HCT116 (cell line): ENCODE results near the gene TDRD9.

Experiments used
- ATF3 ChIP-seq: IDR thresholded peaks from 2 replicates; pipeline ENCODE4 v1.6.1; 2012
- CTCF ChIP-seq, 3 experiments: fragments of 200-600 bp in 1 of 3; sonication (generic) in 1 of 3; IDR thresholded peaks in 2 of 3; conservative IDR thresholded peaks in 1 of 3; 2 replicates each; pipeline ENCODE4 v1.5.1; 2012 to 2017; ENCODE audit warnings: low read depth in 2 of 3, low read length in 2 of 3, antibody characterized with exemption in 1 of 3, borderline replicate concordance in 1 of 3, control low read depth in 1 of 3, mild to moderate bottlenecking in 1 of 3, mixed read lengths in 1 of 3, mixed run types in 1 of 3, moderate library complexity in 1 of 3; ENCODE audit not compliant: insufficient read depth in 1 of 3
- EGR1 ChIP-seq: IDR thresholded peaks from 2 replicates; pipeline ENCODE4 v1.6.1; 2012; ENCODE audit warnings: low read depth
- JUND ChIP-seq: IDR thresholded peaks from 2 replicates; pipeline ENCODE4 v1.6.1; 2012
- MAX ChIP-seq: IDR thresholded peaks from 2 replicates; pipeline ENCODE4 v1.6.1; 2012
- POLR2A ChIP-seq: IDR thresholded peaks from 2 replicates; pipeline ENCODE4 v1.7.0; 2011; ENCODE audit warnings: borderline replicate concordance; ENCODE audit not compliant: insufficient read depth, insufficient read length; ENCODE audit errors: extremely low read depth
- POLR2AphosphoS5 ChIP-seq: IDR thresholded peaks from 2 replicates; pipeline ENCODE4 v1.6.1; 2011; ENCODE audit warnings: mild to moderate bottlenecking, low read depth, low read length, moderate library complexity
- RAD21 ChIP-seq: IDR thresholded peaks from 2 replicates; pipeline ENCODE4 v1.6.1; 2012; ENCODE audit warnings: low read depth, mild to moderate bottlenecking
- REST ChIP-seq: IDR thresholded peaks from 2 replicates; pipeline ENCODE4 v1.6.1; 2012; ENCODE audit warnings: low read depth
- SIN3A ChIP-seq: IDR thresholded peaks from 2 replicates; pipeline ENCODE4 v1.6.1; 2012; ENCODE audit warnings: low read depth
- TCF7L2 ChIP-seq: IDR thresholded peaks from 2 replicates; pipeline ENCODE4 v1.7.0; 2011; ENCODE audit warnings: borderline replicate concordance, inconsistent platforms; ENCODE audit not compliant: insufficient read depth, insufficient read length; ENCODE audit errors: extremely low read depth

- TF ChIP-seq CTCF (IDR thresholded peaks at IDR 0.05 in 2 of 3, conservative IDR thresholded peaks at IDR 0.05 in 1 of 3; ENCODE audit: borderline replicate concordance in 1 of 3, insufficient read depth in 1 of 3, low read depth in 2 of 3, low read length in 2 of 3), result no peak
- no peak for TF ChIP-seq POLR2A
- TF ChIP-seq REST, result no peak
- no peak for TF ChIP-seq SIN3A
- no peak for TF ChIP-seq TCF7L2
- no peak for TF ChIP-seq JUND
- TF ChIP-seq POLR2AphosphoS5, result no peak
- no peak for TF ChIP-seq ATF3
- no peak for TF ChIP-seq MAX
- no peak for TF ChIP-seq EGR1
- TF ChIP-seq RAD21, result no peak
Observed at GRCh38 chr14:103946975-103947374, 18.7 kb downstream of the TDRD9 start.
